OCI-M2 (cell line): ENCODE measurements around the gene ZIC1.

Source experiments
- DNase-seq: peaks from one replicate; lab custom pipeline; 2025; ENCODE audit not compliant: unreplicated experiment; lab: John Stamatoyannopoulos, UW

ZIC1 gene

DNA sequence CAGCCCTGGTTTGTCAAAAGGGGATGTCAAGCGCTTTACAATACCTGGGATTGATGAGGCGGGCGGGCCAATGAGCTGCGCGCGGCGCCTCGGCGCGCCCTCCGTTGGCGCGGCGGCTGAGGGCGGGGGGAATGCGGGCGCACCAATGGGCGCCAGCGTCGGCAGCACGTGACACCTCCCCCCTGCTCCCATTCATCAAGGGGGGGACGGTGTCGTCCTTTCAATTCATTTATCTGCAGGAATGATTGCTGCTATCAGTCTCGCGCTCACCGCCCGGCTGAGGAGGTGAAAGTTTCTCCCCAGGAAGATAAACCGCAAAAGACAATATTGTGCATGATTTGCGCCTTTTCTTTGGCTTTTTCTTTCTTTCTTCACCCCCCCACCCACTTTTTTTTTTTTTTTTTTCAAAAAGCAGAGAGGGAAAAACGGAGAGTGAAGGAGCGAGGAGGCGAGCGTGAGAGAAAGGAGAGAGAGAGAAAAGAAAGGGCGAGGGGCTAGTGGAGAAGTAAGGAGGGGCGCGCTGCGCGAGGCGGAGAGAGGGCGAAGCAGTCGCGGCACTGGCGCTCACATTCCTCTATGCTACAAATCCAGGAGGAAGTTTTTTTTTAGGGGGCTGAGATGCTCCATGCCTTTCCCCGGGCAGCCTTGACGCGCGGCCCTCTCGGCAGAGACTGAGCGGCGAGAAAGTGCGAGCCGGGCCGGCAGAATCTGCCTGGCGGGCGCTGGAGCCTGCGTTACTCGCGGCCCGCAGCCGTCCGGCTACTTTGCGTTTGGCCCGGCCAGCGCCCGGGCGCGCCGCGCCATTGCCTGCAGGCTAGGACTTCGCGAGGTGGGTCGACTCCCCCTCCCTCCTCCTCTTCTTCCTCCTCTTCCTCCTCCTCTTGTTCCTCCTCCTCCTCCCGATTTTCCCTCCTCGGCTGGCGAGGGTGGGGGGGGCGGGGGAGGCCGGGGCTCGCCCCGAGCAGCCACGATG, at the start of gene ZIC1:
Gene ZIC1, plus strand, starts transcription at position 223 of the 973 bp plus-strand sequence. Its CDS starts 748 bp downstream, at position 971.
- no peak for DNase-seq

GRCh38 chr3:147360051-147360439, 49.1 kb upstream of the ZIC1 start:
- DNase-seq, result no peak

- no peak for DNase-seq
Measured at GRCh38 chr3:147360646-147361453, 48.3 kb upstream of the ZIC1 start.

- DNase-seq, result no peak
Measured at GRCh38 chr3:147361454-147362420, 47.4 kb upstream of the ZIC1 start.

DNA sequence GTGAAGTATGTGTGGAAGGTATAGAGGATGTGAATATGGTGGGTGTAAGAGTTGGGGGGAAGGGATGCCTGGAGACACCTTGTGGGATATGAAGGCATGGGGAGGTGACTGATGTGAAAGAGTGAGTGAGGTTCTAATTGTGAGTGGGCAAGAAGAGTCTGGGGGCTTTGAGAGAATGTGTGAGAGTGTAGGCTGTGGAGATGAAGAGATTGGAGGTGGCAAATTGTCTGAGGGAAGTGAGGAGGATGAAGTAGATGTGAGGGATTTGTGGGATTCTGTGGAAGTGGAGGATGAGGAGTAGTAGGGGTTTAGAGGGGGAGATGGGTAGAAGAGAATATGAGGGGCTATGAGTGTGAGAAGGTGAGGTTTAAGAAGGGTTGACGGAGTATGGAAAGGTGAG, 44.4 kb upstream of the ZIC1 start:
- no peak for DNase-seq

DNA sequence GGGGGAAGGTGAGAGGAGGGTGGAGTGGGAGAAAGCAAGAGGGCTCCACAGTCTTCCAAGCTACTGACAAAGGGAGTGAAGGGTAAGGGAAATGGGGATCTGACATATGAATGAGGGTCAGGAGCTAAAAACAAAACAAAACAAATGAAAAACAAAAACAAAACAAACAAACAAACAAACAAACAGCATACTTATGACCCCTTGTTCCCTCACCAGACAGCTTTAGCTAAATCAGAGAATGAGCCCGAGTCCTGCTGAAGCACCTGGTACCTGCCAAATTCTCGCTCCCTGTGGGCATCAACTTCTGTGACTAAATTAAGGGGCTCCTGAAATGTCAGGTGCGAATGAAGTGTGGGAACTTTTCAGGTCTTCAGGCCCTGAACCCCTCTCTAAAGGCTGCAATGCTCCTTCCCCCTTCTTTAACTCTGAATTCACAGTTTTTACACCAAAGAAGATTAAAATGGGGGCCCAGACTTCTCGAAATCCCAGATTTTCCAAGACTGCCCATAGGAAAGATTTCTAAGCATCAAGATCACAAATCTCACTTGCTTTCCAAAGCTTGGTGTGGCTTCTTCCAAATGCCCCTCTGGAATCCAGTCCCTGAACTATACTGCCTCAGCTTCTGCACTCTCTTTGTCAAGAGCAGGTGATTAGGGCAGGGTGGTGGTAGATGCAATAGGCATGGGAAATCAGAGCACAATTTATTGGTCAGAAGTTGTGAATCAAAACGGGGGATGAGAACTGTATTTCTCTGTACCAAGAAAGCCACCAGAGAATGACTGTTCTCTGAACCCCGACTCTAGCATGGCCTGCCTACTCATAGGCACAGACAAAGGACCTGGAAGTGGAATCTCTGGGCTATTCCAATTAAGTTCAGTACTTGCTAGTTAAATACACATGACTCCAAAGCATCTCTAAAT, 43.7 kb upstream of the ZIC1 start:
- DNase-seq, result no peak

GRCh38 chr3:147367676-147368075, 41.5 kb upstream of the ZIC1 start:
- no peak for DNase-seq

- DNase-seq, result no peak
Measured at GRCh38 chr3:147368151-147368550, 41.0 kb upstream of the ZIC1 start.

GRCh38 chr3:147368561-147369221, 40.5 kb upstream of the ZIC1 start:
- DNase-seq, result no peak

- DNase-seq, result no peak
Measured at GRCh38 chr3:147369231-147369630, 39.9 kb upstream of the ZIC1 start.

GRCh38 chr3:147369661-147370123, 39.5 kb upstream of the ZIC1 start:
- no peak for DNase-seq

- DNase-seq, result no peak
Measured at GRCh38 chr3:147370349-147370748, 38.8 kb upstream of the ZIC1 start.

GRCh38 chr3:147371140-147371539, 38.0 kb upstream of the ZIC1 start:
- DNase-seq, result no peak

DNA sequence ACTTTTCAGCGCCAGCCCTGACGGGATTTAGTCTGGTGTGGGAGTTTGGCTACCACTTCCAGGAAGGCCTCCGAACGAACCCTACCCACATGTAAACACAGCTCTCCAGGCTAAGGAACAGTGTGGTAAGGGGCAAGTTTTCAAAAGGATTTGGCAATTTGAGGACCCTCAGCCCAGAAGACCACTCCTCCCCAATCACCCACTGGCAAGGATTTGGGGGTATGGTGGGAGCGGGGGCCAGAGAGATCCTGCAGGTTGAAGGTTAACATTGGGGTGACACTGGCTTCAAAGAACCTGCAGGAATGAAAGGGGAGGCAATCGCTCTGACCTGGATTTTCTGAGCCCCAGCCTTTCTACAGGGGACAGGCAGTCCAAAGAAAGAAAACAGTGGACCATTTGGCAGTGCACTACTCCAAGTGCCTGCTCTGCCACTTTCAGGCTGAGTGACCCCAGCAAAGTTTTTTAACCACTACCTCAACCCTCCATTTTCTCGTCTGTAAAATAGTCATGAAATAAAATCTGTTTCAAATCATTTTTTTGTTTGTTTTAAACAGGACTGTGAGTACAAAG, 37.3 kb upstream of the ZIC1 start:
- DNase-seq, result no peak

- DNase-seq, result no peak
Measured at GRCh38 chr3:147372525-147373027, 36.6 kb upstream of the ZIC1 start.

GRCh38 chr3:147373301-147373700, 35.9 kb upstream of the ZIC1 start:
- DNase-seq, result no peak

GRCh38 chr3:147377412-147378367, 31.5 kb upstream of the ZIC1 start:
- no peak for DNase-seq
